Esophagus muscularis mucosa (tissue), 4 donors: ENCODE data around the gene IFIT2. TPM values are rescaled to one million over a fixed set of nuclear protein-coding genes. Genes with fewer than 3 reads are reported as not detected.
A peak's percentile ranks its signal among the peaks of the same experiment; 100 is the strongest.
"Not testable (repeated sequence)": the region's sequence is repeated elsewhere in the genome, so short reads cannot be mapped to it uniquely, and the experiment has no call there.

Source experiments
- DNase-seq: peaks from one replicate; pipeline ENCODE4 v3.0.0-alpha.2; 2017; ENCODE audit errors: extremely low spot score
- H3K27ac ChIP-seq, 4 donors: fragments of 200-600 bp; sonication (generic); replicated peaks in 1 of 4; 1 replicate in 3 of 4; 2 replicates in 1 of 4; pipeline ENCODE4 v1.5.1; 2016 to 2019; ENCODE audit warnings: mild to moderate bottlenecking in 1 of 4
- H3K27me3 ChIP-seq, 4 donors: fragments of 200-600 bp; sonication (generic); one replicate each; pipeline versions ENCODE4 v1.5.1 to v1.6.0; 2016 to 2019
- H3K36me3 ChIP-seq, 4 donors: fragments of 200-600 bp; sonication (generic); one replicate each; pipeline ENCODE4 v1.5.1; 2016 to 2019
- H3K4me1 ChIP-seq, 4 donors: fragments of 200-600 bp; sonication (generic); one replicate each; pipeline ENCODE4 v1.5.1; 2016 to 2019
- H3K4me3 ChIP-seq, 4 donors: fragments of 200-600 bp; sonication (generic); 1 replicate in 2 of 4; 2 replicates in 2 of 4; pipeline ENCODE4 v1.5.1; 2016 to 2019; ENCODE audit warnings: mild to moderate bottlenecking in 4 of 4, moderate library complexity in 1 of 4
- H3K9me3 ChIP-seq, 4 donors: fragments of 200-600 bp; sonication (generic); 1 replicate in 3 of 4; 2 replicates in 1 of 4; pipeline ENCODE4 v1.5.1; 2016 to 2019
- CTCF ChIP-seq, 3 experiments: fragments of 200-600 bp in 2 of 3; fragments of 450-650 bp in 1 of 3; sonication (generic) in 2 of 3; IDR thresholded peaks; one replicate each; pipeline ENCODE4 v1.5.1; 2017 to 2019; ENCODE audit warnings: antibody characterized with exemption in 3 of 3, mild to moderate bottlenecking in 2 of 3, moderate library complexity in 1 of 3
- EP300 ChIP-seq: sonication (generic); formaldehyde crosslinking; IDR thresholded peaks from one replicate; pipeline ENCODE4 v1.6.1; 2017; ENCODE audit warnings: antibody characterized with exemption
- POLR2A ChIP-seq: fragments of 450-650 bp; IDR thresholded peaks from one replicate; pipeline ENCODE4 v1.6.1; 2017; ENCODE audit warnings: antibody characterized with exemption, moderate library complexity, mild to moderate bottlenecking, low read depth
- POLR2AphosphoS5 ChIP-seq, 2 donors: sonication (generic); formaldehyde crosslinking; IDR thresholded peaks; one replicate each; pipeline ENCODE4 v1.6.1; 2017; ENCODE audit warnings: antibody characterized with exemption in 2 of 2
- WGBS: methylation state at CpG from one replicate; pipeline ENCODE4 v1.1.5; 2018; 5-methylcytosine and 5-hydroxymethylcytosine counted together
- intact Hi-C: fragments of 100-400 bp; cut with DNase I; formaldehyde crosslinking; loops from one replicate; pipeline ENCODE4 v1.15.1; 2023
- total RNA-seq, 4 donors: library from RNA; depleted of rRNA; stranded (reverse); fragments of >200 nt; gene quantifications; one replicate each; pipeline versions ENCODE4 v1.1.0 to v1.2.1, GENCODE V29; 2016

IFIT2 gene
- total RNA-seq, 4 donors from 2014 or later = 2.2 to 5.0 (median 3.3) TPM

GRCh38 chr10:89283025-89283935 is 18.6 kb upstream of the IFIT2 start:
- peaks cover 38 to 44% (median 40%) of the 10 kb centered on the region in 4 donors for H3K4me1 ChIP-seq
- DNase-seq = no peak
- intact Hi-C loops = no loop called here
- no peaks in the 10 kb centered on the region for H3K9me3 ChIP-seq
- WGBS = 15% methylated on average over 6 of the region's 6 CpGs
- H3K27ac ChIP-seq = peak overlapping the region; percentile 79 to 86 (median 81)
- TF ChIP-seq POLR2AphosphoS5 (IDR thresholded peaks at IDR 0.05) = no peak
- no peaks in the 10 kb centered on the region for H3K27me3 ChIP-seq
- no peaks in the 10 kb centered on the region for H3K36me3 ChIP-seq
- peak overlapping the region; percentile 27 to 42 (median 34) for H3K4me3 ChIP-seq

GRCh38 chr10:89283936-89284475 is 17.8 kb upstream of the IFIT2 start:
- no peaks in the 10 kb centered on the region for H3K9me3 ChIP-seq
- no peaks in the 10 kb centered on the region for H3K36me3 ChIP-seq
- DNase-seq = no peak
- intact Hi-C loops = no loop called here
- TF ChIP-seq POLR2A (no peak), POLR2AphosphoS5 (IDR thresholded peaks at IDR 0.05) (peak; percentile 67 to 76)
- peak overlapping the region; percentile 27 to 42 (median 34) for H3K4me3 ChIP-seq
- no peaks in the 10 kb centered on the region for H3K27me3 ChIP-seq
- peak overlapping the region; percentile 79 to 86 (median 81) for H3K27ac ChIP-seq
- 15% methylated on average over 4 of the region's 4 CpGs for WGBS
- peaks cover 31 to 36% (median 33%) of the 10 kb centered on the region in 4 donors for H3K4me1 ChIP-seq

GRCh38 chr10:89284711-89285110 is 17.1 kb upstream of the IFIT2 start:
- 92% methylated on average over 6 of the region's 6 CpGs for WGBS
- H3K27me3 ChIP-seq, H3K4me3 ChIP-seq, intact Hi-C loops, H3K36me3 ChIP-seq, H3K9me3 ChIP-seq, DNase-seq: not testable (repeated sequence)
- peak overlapping the region; percentile 79 to 86 (median 81) for H3K27ac ChIP-seq
- peaks cover 24 to 29% (median 26%) of the 10 kb centered on the region in 4 donors for H3K4me1 ChIP-seq

GRCh38 chr10:89285303-89285702 is 16.5 kb upstream of the IFIT2 start:
- WGBS = 72% methylated on average over 4 of the region's 4 CpGs

GRCh38 chr10:89294721-89295239 is 7.1 kb upstream of the IFIT2 start:
- Histone ChIP-seq H3K4me3 (no peak overlapping the region), H3K27ac (no peak overlapping the region), H3K9me3 (no peaks in the 10 kb centered on the region), H3K36me3 (no peaks in the 10 kb centered on the region), H3K27me3 (no peaks in the 10 kb centered on the region), H3K4me1 (peaks cover 11 to 23% (median 20%) of the 10 kb centered on the region in 4 donors)
- DNase-seq = no peak
- intact Hi-C loops = no loop called here
- 79% methylated on average over 3 of the region's 3 CpGs for WGBS
- TF ChIP-seq POLR2AphosphoS5 (IDR thresholded peaks at IDR 0.05) (no peak), CTCF (IDR thresholded peaks at IDR 0.05) (no peak), EP300 (no peak), POLR2A (no peak)

More at GRCh38 chr10:89285303-89285702, 16.5 kb upstream of the IFIT2 start:
- H3K27me3 ChIP-seq, intact Hi-C loops, H3K9me3 ChIP-seq, DNase-seq, H3K36me3 ChIP-seq, H3K4me3 ChIP-seq: not testable (repeated sequence)
- peaks cover 22 to 29% (median 26%) of the 10 kb centered on the region in 4 donors for H3K4me1 ChIP-seq
- peak overlapping the region in 3 of 4 donors; percentile 79 to 83 (median 79) for H3K27ac ChIP-seq

GRCh38 chr10:89295597-89295996 is 6.2 kb upstream of the IFIT2 start:
- Histone ChIP-seq H3K36me3 (no peaks in the 10 kb centered on the region), H3K27me3 (no peaks in the 10 kb centered on the region), H3K27ac (peak overlapping the region; percentile 64 to 75 (median 68)), H3K4me1 (peaks cover 11 to 23% (median 20%) of the 10 kb centered on the region in 4 donors), H3K9me3 (no peaks in the 10 kb centered on the region), H3K4me3 (no peak overlapping the region)
- TF ChIP-seq POLR2A (no peak), POLR2AphosphoS5 (IDR thresholded peaks at IDR 0.05) (peak in 1 of 2 donors; percentile 31)
- intact Hi-C loops = no loop called here
- no peak for DNase-seq
- WGBS = 32% methylated on average over 1 of the region's 1 CpG

GRCh38 chr10:89296220-89296648 is 5.6 kb upstream of the IFIT2 start:
- Histone ChIP-seq H3K27ac (peak overlapping the region; percentile 64 to 75 (median 68)), H3K36me3 (no peaks in the 10 kb centered on the region), H3K9me3 (no peaks in the 10 kb centered on the region), H3K4me1 (peaks cover 14 to 30% (median 26%) of the 10 kb centered on the region in 4 donors), H3K27me3 (no peaks in the 10 kb centered on the region), H3K4me3 (no peak overlapping the region)
- TF ChIP-seq POLR2AphosphoS5 (IDR thresholded peaks at IDR 0.05) (peak in 1 of 2 donors; percentile 38), CTCF (IDR thresholded peaks at IDR 0.05) (no peak)
- no peak for DNase-seq
- intact Hi-C loops = no loop called here
- WGBS = 61% methylated on average over 5 of the region's 5 CpGs
